Measurements from ENCODE around the gene ITGB5. TPM values are rescaled to one million over a fixed set of nuclear protein-coding genes. Genes with fewer than 3 reads are reported as not detected.

The ITGB5 gene
- total RNA-seq, 6 donors from 2014 or later: 81.5 to 145 (median 106) TPM

DNA sequence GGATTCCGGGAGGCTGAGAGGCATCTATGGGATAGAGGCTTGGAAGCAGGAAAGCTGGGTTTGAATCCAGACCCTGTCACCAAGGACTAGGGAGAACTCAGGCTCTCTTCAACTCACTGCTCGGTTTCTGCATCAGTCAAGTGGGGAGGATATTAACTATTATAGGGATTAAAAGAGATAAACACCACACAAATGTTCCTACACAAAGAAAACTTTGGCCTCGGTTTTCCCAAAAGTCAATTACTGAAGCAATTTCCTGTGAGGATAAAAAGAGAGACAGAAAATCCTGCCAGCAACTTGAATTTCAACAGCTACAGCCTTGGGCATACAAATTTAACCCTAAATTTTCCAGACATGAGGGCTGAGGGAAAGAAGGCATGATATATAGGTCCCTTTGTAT lies 36.0 kb downstream of the ITGB5 start:
- Histone ChIP-seq H3K36me3 (peaks cover 0 to 15% (median 0%) of the 10 kb centered on the region in 4 donors), H3K27ac (peak overlapping the region in 3 of 4 donors; percentile 8 to 38 (median 13)), H3K4me3 (no peak overlapping the region), H3K4me1 (peaks cover 0 to 4% (median 2%) of the 10 kb centered on the region in 4 donors), H3K9me3 (no peaks in the 10 kb centered on the region), H3K27me3 (no peaks in the 10 kb centered on the region)
- TF ChIP-seq EP300 (IDR thresholded peaks at IDR 0.05) (no peak), CTCF (IDR thresholded peaks at IDR 0.05) (no peak), POLR2AphosphoS5 (IDR thresholded peaks at IDR 0.05) (no peak), POLR2A (IDR thresholded peaks at IDR 0.05) (no peak)
- DNase-seq: no peak
- ATAC-seq (ENCODE audit: low FRiP score in 2 of 2): no peak
- 55 to 57% methylated on average over 3 of the region's 3 CpGs for WGBS, 2 donors

- DNase-seq (no peak), ATAC-seq (ENCODE audit: low FRiP score in 2 of 2) (peak; percentile 73 to 81)
- H3K27ac ChIP-seq: peak overlapping the region in 2 of 4 donors; percentile 8 to 38
- H3K4me3 ChIP-seq: no peak overlapping the region
- H3K9me3 ChIP-seq: no peaks in the 10 kb centered on the region
- peaks cover 0 to 15% (median 0%) of the 10 kb centered on the region in 4 donors for H3K36me3 ChIP-seq
- peaks cover 5 to 9% (median 6%) of the 10 kb centered on the region in 4 donors for H3K4me1 ChIP-seq
- H3K27me3 ChIP-seq: no peaks in the 10 kb centered on the region
- WGBS, 2 donors: 76 to 86% methylated on average over 2 of the region's 2 CpGs
- TF ChIP-seq EP300 (IDR thresholded peaks at IDR 0.05): no peak
- TF ChIP-seq CTCF (IDR thresholded peaks at IDR 0.05): no peak
- no peak for TF ChIP-seq POLR2AphosphoS5 (IDR thresholded peaks at IDR 0.05)
- TF ChIP-seq POLR2A (IDR thresholded peaks at IDR 0.05): no peak
Measured at GRCh38 chr3:124850633-124851032, 36.5 kb downstream of the ITGB5 start.

DNA sequence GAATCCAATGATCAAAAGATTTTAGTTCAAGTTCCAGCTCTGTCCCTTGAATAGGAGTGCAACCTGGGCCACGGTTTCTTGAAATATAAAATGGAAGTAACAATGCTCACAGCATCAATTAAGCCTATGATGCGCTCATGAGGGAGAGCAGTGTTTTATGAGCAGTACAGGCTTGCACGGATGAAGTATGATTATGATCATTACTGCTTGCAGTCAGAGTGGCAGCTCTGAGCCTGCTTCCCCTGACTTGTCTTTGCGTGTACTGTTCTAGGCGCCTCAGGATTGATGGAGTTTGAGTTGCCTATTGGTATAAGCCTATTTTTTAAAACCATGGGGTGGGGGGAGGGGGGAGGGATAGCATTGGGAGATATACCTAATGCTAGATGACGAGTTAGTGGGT lies 37.0 kb downstream of the ITGB5 start:
- ATAC-seq (ENCODE audit: low FRiP score in 2 of 2) (no peak), DNase-seq (no peak)
- no peak overlapping the region for H3K4me3 ChIP-seq
- TF ChIP-seq POLR2AphosphoS5 (IDR thresholded peaks at IDR 0.05) (no peak), EP300 (IDR thresholded peaks at IDR 0.05) (no peak), POLR2A (IDR thresholded peaks at IDR 0.05) (no peak), CTCF (IDR thresholded peaks at IDR 0.05) (no peak)
- peaks cover 0 to 15% (median 0%) of the 10 kb centered on the region in 4 donors for H3K36me3 ChIP-seq
- H3K27ac ChIP-seq: peak overlapping the region in 1 of 4 donors; percentile 46
- H3K27me3 ChIP-seq: no peaks in the 10 kb centered on the region
- no peaks in the 10 kb centered on the region for H3K9me3 ChIP-seq
- WGBS, 2 donors: 74 to 83% methylated on average over 6 of the region's 6 CpGs
- peaks cover 8 to 13% (median 9%) of the 10 kb centered on the region in 4 donors for H3K4me1 ChIP-seq

DNA sequence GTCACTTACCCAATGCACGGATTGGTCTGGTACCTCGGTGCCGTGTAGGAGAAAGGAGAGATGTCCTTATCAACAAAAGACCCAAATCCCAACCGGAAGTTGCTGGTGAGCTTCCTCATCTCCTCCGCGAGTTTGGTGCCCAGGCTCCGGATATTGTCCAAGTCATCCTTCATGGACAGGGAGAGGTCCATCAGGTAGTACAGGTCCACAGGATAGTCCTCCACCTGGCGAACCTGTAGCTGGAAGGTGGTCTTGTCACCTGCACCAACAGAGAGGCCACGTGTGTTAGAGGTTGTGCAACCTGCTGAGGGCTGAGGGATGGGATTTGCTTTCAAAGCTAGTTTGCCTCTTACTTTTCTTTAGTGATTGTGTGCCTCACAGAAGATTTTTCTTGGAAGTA lies 38.9 kb downstream of the ITGB5 start:
- ATAC-seq (ENCODE audit: low FRiP score in 2 of 2): no peak
- no peaks in the 10 kb centered on the region for H3K27me3 ChIP-seq
- no peaks in the 10 kb centered on the region for H3K9me3 ChIP-seq
- no peak for DNase-seq
- no peak overlapping the region for H3K4me3 ChIP-seq
- no peak overlapping the region for H3K27ac ChIP-seq
- 90% methylated on average over 8 to 9 of the region's 9 CpGs for WGBS, 2 donors
- peaks cover 11 to 21% (median 17%) of the 10 kb centered on the region in 4 donors for H3K4me1 ChIP-seq
- TF ChIP-seq EP300 (IDR thresholded peaks at IDR 0.05): no peak
- TF ChIP-seq POLR2AphosphoS5 (IDR thresholded peaks at IDR 0.05): no peak
- no peak for TF ChIP-seq POLR2A (IDR thresholded peaks at IDR 0.05)
- peaks cover 0 to 15% (median 0%) of the 10 kb centered on the region in 4 donors for H3K36me3 ChIP-seq

DNA sequence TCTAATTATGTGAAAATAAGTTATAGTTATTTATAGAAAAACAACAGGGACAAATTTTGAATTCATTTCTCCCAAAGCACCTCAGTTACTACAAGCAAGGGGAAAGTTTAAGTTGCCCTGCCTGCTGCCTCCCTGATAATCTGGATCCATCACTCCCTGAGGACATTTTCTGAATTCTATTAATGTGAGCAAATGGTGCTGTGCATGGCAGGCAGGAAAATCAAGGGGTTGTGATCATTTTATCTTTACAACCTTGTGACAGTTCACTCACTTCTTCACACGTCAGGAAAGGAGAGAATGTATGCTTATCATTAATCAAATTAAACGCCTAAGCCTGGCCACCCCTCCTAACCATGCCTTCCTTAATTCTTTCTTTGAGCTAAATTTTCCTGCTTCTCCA lies 39.3 kb downstream of the ITGB5 start:
- DNase-seq: no peak
- ATAC-seq (ENCODE audit: low FRiP score in 2 of 2): no peak
- Histone ChIP-seq H3K36me3 (peaks cover 0 to 15% (median 0%) of the 10 kb centered on the region in 4 donors), H3K9me3 (no peaks in the 10 kb centered on the region), H3K4me3 (no peak overlapping the region), H3K27me3 (no peaks in the 10 kb centered on the region), H3K27ac (no peak overlapping the region), H3K4me1 (peaks cover 10 to 21% (median 17%) of the 10 kb centered on the region in 4 donors)
- 72 to 80% methylated on average over 2 of the region's 2 CpGs for WGBS, 2 donors
- TF ChIP-seq CTCF (IDR thresholded peaks at IDR 0.05): no peak
- no peak for TF ChIP-seq EP300 (IDR thresholded peaks at IDR 0.05)
- no peak for TF ChIP-seq POLR2AphosphoS5 (IDR thresholded peaks at IDR 0.05)
- no peak for TF ChIP-seq POLR2A (IDR thresholded peaks at IDR 0.05)

Data from upper lobe of left lung (tissue), 6 donors.